Glutamatergic neuron (in vitro differentiated cells): Measurements from ENCODE around the gene COG3. TPM values are rescaled to one million over a fixed set of nuclear protein-coding genes. Genes with fewer than 3 reads are reported as not detected.

Experiments used
- DNase-seq: peaks from one replicate; pipeline ENCODE4 v3.0.0; 2022
- H3K27ac Mint-ChIP-seq: one replicate; pipeline ENCODE4 v1.8.0; 2020; ENCODE audit warnings: mild to moderate bottlenecking, mixed read lengths, inconsistent platforms; ENCODE audit not compliant: unreplicated experiment
- H3K27me3 Mint-ChIP-seq: one replicate; pipeline ENCODE4 v1.8.0; 2020; ENCODE audit warnings: mild to moderate bottlenecking, moderate library complexity, mixed read lengths, inconsistent platforms; ENCODE audit not compliant: unreplicated experiment
- H3K36me3 Mint-ChIP-seq: one replicate; pipeline ENCODE4 v1.8.0; 2020; ENCODE audit warnings: mild to moderate bottlenecking, mixed read lengths, inconsistent platforms; ENCODE audit not compliant: unreplicated experiment
- H3K4me1 Mint-ChIP-seq: one replicate; pipeline ENCODE4 v1.8.0; 2020; ENCODE audit warnings: mild to moderate bottlenecking, low read depth, mixed read lengths, inconsistent platforms; ENCODE audit not compliant: unreplicated experiment
- H3K4me3 Mint-ChIP-seq: one replicate; pipeline ENCODE4 v1.8.0; 2020; ENCODE audit warnings: mild to moderate bottlenecking, mixed read lengths, inconsistent platforms; ENCODE audit not compliant: unreplicated experiment
- H3K9me3 Mint-ChIP-seq: one replicate; pipeline ENCODE4 v1.8.0; 2020; ENCODE audit warnings: mild to moderate bottlenecking, moderate library complexity, mixed read lengths, inconsistent platforms; ENCODE audit not compliant: unreplicated experiment
- total RNA-seq: library from RNA; stranded (reverse); fragmentation: NEBNext Ultra II Directional; extraction: Animal tissue kit (Norgen Biotek cat#: 25700); gene quantifications from one replicate; pipeline ENCODE4 v1.2.1, GENCODE V29; 2021; ENCODE audit not compliant: unreplicated experiment
- TF ChIP-seq, protein P1 (sequence below): fragments of 200-600 bp; sonication (generic); IDR thresholded peaks from one replicate; pipeline ENCODE4 v1.5.0; 2021; ENCODE audit not compliant: partially characterized antibody, unreplicated experiment

Gene COG3
- total RNA-seq, 1 donor from 2014 or later, result 25.4 TPM

DNA sequence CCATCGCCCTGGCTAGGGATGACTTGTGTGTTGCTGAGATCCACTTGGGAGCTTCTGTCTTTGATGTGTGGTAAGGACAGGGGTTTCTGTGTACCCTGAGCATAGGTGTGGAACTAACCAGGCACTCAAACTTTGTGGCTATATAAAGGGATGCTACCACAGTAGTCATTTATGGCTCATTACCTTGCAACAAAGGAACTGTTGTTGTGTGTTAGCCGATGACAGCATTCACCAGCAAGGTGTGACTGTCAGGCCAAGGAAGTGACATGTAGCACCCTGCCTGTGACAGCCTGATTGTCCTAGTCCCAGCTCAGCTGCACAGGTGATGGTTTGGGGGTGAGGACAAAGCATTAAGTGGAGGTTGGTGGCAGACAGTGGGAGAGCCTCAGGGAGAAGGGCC lies 73.6 kb downstream of the COG3 start:
- Mint-ChIP-seq H3K4me1 (peaks cover 27% of the 10 kb centered on the region), H3K9me3 (peaks cover 5% of the 10 kb centered on the region), H3K4me3 (no peak overlapping the region), H3K36me3 (no peaks in the 10 kb centered on the region), H3K27ac (no peak overlapping the region), H3K27me3 (peaks cover 3% of the 10 kb centered on the region)
- TF ChIP-seq, protein P1, sequence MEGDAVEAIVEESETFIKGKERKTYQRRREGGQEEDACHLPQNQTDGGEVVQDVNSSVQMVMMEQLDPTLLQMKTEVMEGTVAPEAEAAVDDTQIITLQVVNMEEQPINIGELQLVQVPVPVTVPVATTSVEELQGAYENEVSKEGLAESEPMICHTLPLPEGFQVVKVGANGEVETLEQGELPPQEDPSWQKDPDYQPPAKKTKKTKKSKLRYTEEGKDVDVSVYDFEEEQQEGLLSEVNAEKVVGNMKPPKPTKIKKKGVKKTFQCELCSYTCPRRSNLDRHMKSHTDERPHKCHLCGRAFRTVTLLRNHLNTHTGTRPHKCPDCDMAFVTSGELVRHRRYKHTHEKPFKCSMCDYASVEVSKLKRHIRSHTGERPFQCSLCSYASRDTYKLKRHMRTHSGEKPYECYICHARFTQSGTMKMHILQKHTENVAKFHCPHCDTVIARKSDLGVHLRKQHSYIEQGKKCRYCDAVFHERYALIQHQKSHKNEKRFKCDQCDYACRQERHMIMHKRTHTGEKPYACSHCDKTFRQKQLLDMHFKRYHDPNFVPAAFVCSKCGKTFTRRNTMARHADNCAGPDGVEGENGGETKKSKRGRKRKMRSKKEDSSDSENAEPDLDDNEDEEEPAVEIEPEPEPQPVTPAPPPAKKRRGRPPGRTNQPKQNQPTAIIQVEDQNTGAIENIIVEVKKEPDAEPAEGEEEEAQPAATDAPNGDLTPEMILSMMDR, result no peak
- DNase-seq, result no peak

DNA sequence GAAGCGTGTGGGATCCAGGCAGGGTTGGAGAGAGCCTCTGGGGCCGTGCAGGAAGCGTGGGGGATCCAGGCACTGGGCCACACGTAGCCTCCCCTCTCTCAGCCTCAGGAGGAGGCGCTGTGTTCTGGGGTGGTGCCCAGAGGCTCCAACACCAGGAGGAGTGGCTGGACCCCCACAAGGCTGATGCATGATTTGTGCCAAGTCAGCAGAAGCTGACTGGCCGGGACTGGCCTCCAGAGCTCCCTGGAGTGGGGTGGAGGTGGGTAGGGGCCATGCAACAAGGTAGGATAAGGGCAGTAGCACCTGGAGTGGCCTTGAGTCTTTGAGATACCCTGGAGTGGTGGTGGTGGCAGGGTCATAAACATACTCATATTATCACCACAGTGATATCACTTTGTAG lies 75.5 kb downstream of the COG3 start:
- H3K27me3 Mint-ChIP-seq, result peaks cover 3% of the 10 kb centered on the region
- H3K4me1 Mint-ChIP-seq, result peaks cover 33% of the 10 kb centered on the region
- no peaks in the 10 kb centered on the region for H3K36me3 Mint-ChIP-seq
- no peak for DNase-seq
- TF ChIP-seq, protein P1, result no peak
- no peak overlapping the region for H3K4me3 Mint-ChIP-seq
- no peak overlapping the region for H3K27ac Mint-ChIP-seq
- H3K9me3 Mint-ChIP-seq, result peaks cover 5% of the 10 kb centered on the region

DNA sequence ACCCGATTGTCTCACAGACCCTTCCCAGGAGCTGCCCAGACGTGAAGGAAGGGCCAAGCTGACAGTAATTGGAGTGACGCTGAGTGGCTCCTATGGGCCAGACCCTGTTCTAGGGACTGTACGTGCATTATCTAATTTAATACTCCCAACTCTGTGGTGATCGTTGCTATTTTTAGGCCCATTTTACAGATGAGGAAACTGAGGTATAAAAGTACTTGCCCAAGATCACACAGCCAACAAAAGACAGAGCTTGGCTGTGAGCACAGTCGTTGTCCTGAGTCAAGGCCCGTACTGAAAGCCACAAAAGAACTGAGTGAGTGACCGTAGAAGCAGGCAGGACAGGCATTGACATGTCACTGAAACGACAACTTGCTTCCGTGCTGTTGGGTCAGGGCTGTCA lies 76.1 kb downstream of the COG3 start:
- Mint-ChIP-seq H3K27me3 (peaks cover 3% of the 10 kb centered on the region), H3K4me3 (no peak overlapping the region), H3K27ac (no peak overlapping the region), H3K9me3 (peaks cover 5% of the 10 kb centered on the region), H3K36me3 (no peaks in the 10 kb centered on the region), H3K4me1 (peaks cover 33% of the 10 kb centered on the region)
- no peak for DNase-seq
- TF ChIP-seq, protein P1, result no peak

DNA sequence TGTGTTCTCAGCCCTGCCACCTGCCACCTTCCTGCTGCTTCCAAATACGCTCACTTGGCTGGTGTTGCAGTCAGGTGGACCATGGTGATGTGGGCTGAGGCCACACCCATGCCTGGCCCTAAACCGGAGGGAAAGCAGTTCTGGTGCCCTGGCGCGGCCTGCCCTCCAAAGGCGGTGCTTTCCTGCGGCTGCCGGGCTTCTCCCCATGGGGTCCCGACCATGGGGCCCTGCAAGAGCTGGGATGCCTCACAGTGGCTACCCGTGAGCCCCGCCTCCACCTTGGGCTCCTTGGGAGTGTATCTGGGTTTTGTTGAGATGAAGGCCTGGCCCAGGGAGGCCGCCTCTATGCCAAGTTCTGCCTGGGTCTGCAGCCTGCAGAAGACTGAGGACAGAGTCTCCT lies 77.1 kb downstream of the COG3 start:
- H3K27ac Mint-ChIP-seq, result no peak overlapping the region
- DNase-seq, result no peak
- H3K4me1 Mint-ChIP-seq, result peaks cover 33% of the 10 kb centered on the region
- no peak overlapping the region for H3K4me3 Mint-ChIP-seq
- TF ChIP-seq, protein P1, result no peak
- H3K36me3 Mint-ChIP-seq, result no peaks in the 10 kb centered on the region
- peaks cover 8% of the 10 kb centered on the region for H3K9me3 Mint-ChIP-seq
- peaks cover 3% of the 10 kb centered on the region for H3K27me3 Mint-ChIP-seq

DNA sequence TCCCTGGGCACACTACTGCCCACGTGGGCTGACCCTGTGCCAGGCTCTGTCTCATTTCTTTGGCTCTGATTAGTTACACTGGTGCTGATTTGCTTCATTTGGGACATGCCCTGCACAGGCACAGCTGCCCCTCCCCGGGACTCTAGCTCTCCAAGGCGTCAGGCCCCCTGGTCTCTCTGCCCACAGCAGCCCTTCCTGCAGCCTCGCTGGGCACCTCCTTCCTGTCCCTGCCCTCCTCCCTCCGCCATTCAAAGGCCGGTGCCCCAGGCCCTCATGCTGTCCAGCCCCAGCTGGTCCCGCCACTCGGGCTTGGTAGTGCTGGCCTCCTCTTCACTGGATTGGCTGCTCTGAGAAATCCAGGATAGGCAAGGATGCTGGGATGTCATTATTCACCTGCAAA lies 77.7 kb downstream of the COG3 start:
- Mint-ChIP-seq H3K4me3 (peak overlapping the region; percentile 52), H3K27me3 (peaks cover 3% of the 10 kb centered on the region), H3K36me3 (no peaks in the 10 kb centered on the region), H3K4me1 (peaks cover 31% of the 10 kb centered on the region), H3K27ac (peak overlapping the region; percentile 82), H3K9me3 (peaks cover 8% of the 10 kb centered on the region)
- TF ChIP-seq, protein P1, result no peak
- DNase-seq, result peak; percentile 23
